GM12878 (cell line): Measurements from ENCODE around the gene ZBTB18. TPM values are rescaled to one million over a fixed set of nuclear protein-coding genes. Genes with fewer than 3 reads are reported as not detected.

Experiments
- ATAC-seq: fragments of 200-7000 bp; cut with Tn5 transposase; 3 replicates; pipeline ENCODE4 v1.9.1; 2020; ENCODE audit warnings: mild to moderate bottlenecking, moderate library complexity
- BruUV-seq: library from RNA; stranded (reverse); fragments of 400-500 nt; replicated peaks from 2 replicates; lab custom pipeline; 2021; lab: Mats Ljungman, UMichigan
- CTCF ChIA-PET: fragments of 300-600 bp; sonication (Branson Sonifier 250); formaldehyde crosslinking; extraction: SDS; loops from one replicate; lab custom pipeline; 2021; ENCODE audit warnings: inconsistent platforms; lab: Yijun Ruan, JAX
- POLR2A ChIA-PET: fragments of 350-600 bp; formaldehyde crosslinking; extraction: SDS; loops from one replicate; lab custom pipeline; 2021; ENCODE audit warnings: inconsistent platforms; lab: Charles Lee
- RAD21 ChIA-PET: fragments of 300-600 bp; sonication (Branson Sonifier 250); formaldehyde crosslinking; loops from one replicate; lab custom pipeline; 2023; ENCODE audit warnings: antibody characterized with exemption; ENCODE audit not compliant: unreplicated experiment; lab: Charles Lee
- SMC1A ChIA-PET: fragments of 300-600 bp; sonication (Branson Sonifier 250); formaldehyde crosslinking; loops from one replicate; lab custom pipeline; 2023; ENCODE audit not compliant: unreplicated experiment, uncharacterized antibody; lab: Charles Lee
- DNase-seq: peaks from one replicate; pipeline ENCODE4 v3.0.0-alpha.2; 2011; ENCODE audit warnings: low read depth, low spot score
- FAIRE-seq: peaks from 3 replicates; lab custom pipeline; 2011; peaks lifted over from hg19 to GRCh38; lab: Jason Lieb, UNC
- H2AFZ ChIP-seq: 2 replicates; pipeline ENCODE4 v1.6.0; 2011; ENCODE audit warnings: low read depth, low read length, control low read depth; ENCODE audit not compliant: control insufficient read depth
- H3K27ac ChIP-seq: 2 replicates; pipeline ENCODE4 v1.5.1; 2011; ENCODE audit warnings: control low read depth; ENCODE audit not compliant: control insufficient read depth, insufficient read depth
- H3K27me3 ChIP-seq, 2 experiments: replicated peaks in 1 of 2; 2 replicates each; pipeline versions ENCODE4 v1.6.0 to v1.6.1; 2011; ENCODE audit warnings: low read length in 1 of 2; ENCODE audit not compliant: control insufficient read depth in 2 of 2, insufficient read depth in 2 of 2
- H3K36me3 ChIP-seq, 2 experiments: 2 replicates each; pipeline ENCODE4 v1.5.1; 2011; ENCODE audit warnings: low read length in 1 of 2; ENCODE audit not compliant: control insufficient read depth in 2 of 2, insufficient read depth in 2 of 2
- H3K4me1 ChIP-seq: 2 replicates; pipeline ENCODE4 v1.6.1; 2011; ENCODE audit warnings: mild to moderate bottlenecking, low read length, moderate library complexity, mixed read lengths; ENCODE audit not compliant: control insufficient read depth, insufficient read depth
- H3K4me2 ChIP-seq: 2 replicates; pipeline ENCODE4 v1.6.0; 2011; ENCODE audit warnings: control low read depth; ENCODE audit not compliant: control insufficient read depth, insufficient read depth
- H3K4me3 ChIP-seq: fragments of 200-600 bp; sonication (generic); 2 replicates; pipeline ENCODE4 v1.5.1; 2016
- H3K79me2 ChIP-seq: 2 replicates; pipeline ENCODE4 v1.6.0; 2011; ENCODE audit warnings: low read length; ENCODE audit not compliant: control insufficient read depth, insufficient read depth
- H3K9ac ChIP-seq: 2 replicates; pipeline ENCODE4 v1.8.0; 2011; ENCODE audit warnings: low read length, control low read depth, mixed read lengths; ENCODE audit not compliant: control insufficient read depth, insufficient read depth
- H3K9me3 ChIP-seq: replicated peaks from 3 replicates; pipeline ENCODE4 v1.5.1; 2011; ENCODE audit warnings: mild to moderate bottlenecking, low read length; ENCODE audit not compliant: control insufficient read depth, insufficient read depth
- H4K20me1 ChIP-seq: 2 replicates; pipeline ENCODE4 v1.6.0; 2011; ENCODE audit not compliant: control insufficient read depth, insufficient read depth
- CEBPZ ChIP-seq: fragments of 150-350 bp; IDR thresholded peaks from 2 replicates; pipeline ENCODE4 v1.6.1; 2016; ENCODE audit warnings: low read depth, low read length
- MEF2B ChIP-seq: fragments of 450-650 bp; IDR thresholded peaks from 2 replicates; pipeline ENCODE4 v1.6.1; 2018; ENCODE audit warnings: mild to moderate bottlenecking, moderate library complexity; ENCODE audit not compliant: partially characterized antibody, poor library complexity, severe bottlenecking
- MTA2 ChIP-seq: fragments of 450-650 bp; IDR thresholded peaks from 2 replicates; pipeline ENCODE4 v1.6.1; 2016; ENCODE audit warnings: low read depth, mild to moderate bottlenecking, moderate library complexity
- SMARCA5 ChIP-seq: fragments of 450-650 bp; IDR thresholded peaks from 2 replicates; pipeline ENCODE4 v1.6.1; 2017; ENCODE audit warnings: mild to moderate bottlenecking
- TBL1XR1 ChIP-seq: IDR thresholded peaks from 2 replicates; pipeline ENCODE4 v1.6.1; 2012; ENCODE audit warnings: low read depth, low read length, improper control_type of control experiment
- ZNF24 ChIP-seq: fragments of 450-650 bp; IDR thresholded peaks from 2 replicates; pipeline ENCODE4 v1.6.1; 2017; ENCODE audit warnings: antibody characterized with exemption, mild to moderate bottlenecking
- ZZZ3 ChIP-seq: IDR thresholded peaks from 2 replicates; pipeline ENCODE4 v1.6.1; 2011; ENCODE audit warnings: low read depth; ENCODE audit not compliant: control insufficient read depth, insufficient read length
- WGBS: methylation state at CpG from one replicate; pipeline ENCODE4 v1.1.6; 2016; ENCODE audit warnings: low lambda C conversion rate; ENCODE audit not compliant: insufficient replicate concordance, insufficient coverage; ENCODE audit errors: missing lambda C conversion rate; 5-methylcytosine and 5-hydroxymethylcytosine counted together
- in situ Hi-C: fragments of 300-500 bp; cut with MboI; formaldehyde crosslinking; loops from 9 replicates; pipeline ENCODE4 v1.14.3; 2018; ENCODE audit warnings: mixed read lengths
- intact Hi-C: fragments of 100-400 bp; cut with micrococcal nuclease; formaldehyde crosslinking; loops from one replicate; pipeline ENCODE4 v1.14.2; 2022; ENCODE audit not compliant: unreplicated experiment
- polyA plus RNA-seq, 11 experiments: library from polyadenylated mRNA; depleted of rRNA in 4 of 11; unstranded in 6 of 11; stranded (reverse) in 5 of 11; fragments of >200 nt; fragmentation: Nextera tagmentation in 4 of 11; fragmentation: Illumina TruSeq in 1 of 11; extraction: Ambion mirVana in 4 of 11; extraction: Trizol in 1 of 11; gene quantifications; 1 replicate in 1 of 11; 2 replicates in 10 of 11; pipeline versions ENCODE4 v1.2.1 to v1.2.3, GENCODE V29; 2011 to 2016; ENCODE audit warnings: inconsistent platforms in 2 of 11, missing spikeins in 2 of 11, low read depth in 1 of 11
- total RNA-seq, 4 experiments: library from RNA; depleted of rRNA in 3 of 4; stranded (reverse); fragments of >200 nt in 3 of 4; fragmentation: Illumina TruSeq in 1 of 4; extraction: Trizol in 1 of 4; gene quantifications; 2 replicates each; pipeline versions ENCODE4 v1.2.1 to v1.2.3, GENCODE V29; 2013 to 2021

ZBTB18 gene
- total and polyA plus RNA-seq, 10 of the 15 experiments (the other 5 are each of a cell fraction or from before 2014, with no cell fraction given), result 0.27 to 8.6 (median 6.1) TPM

- no peak for TF ChIP-seq SMARCA5
These were observed 40.9 kb upstream of the ZBTB18 start (continued) for GRCh38 chr1:244010191-244010590.

GRCh38 chr1:244010703-244011123, 40.4 kb upstream of the ZBTB18 start:
- peak; percentile 38 for FAIRE-seq

More at GRCh38 chr1:244010703-244011123, 40.4 kb upstream of the ZBTB18 start:
- DNase-seq (no peak), ATAC-seq (no peak)
- CTCF ChIA-PET, result no interaction called here
- no peaks in the 10 kb centered on the region for H3K9me3 ChIP-seq
- H3K4me2 ChIP-seq, result no peak overlapping the region
- no peaks in the 10 kb centered on the region for H3K79me2 ChIP-seq
- no peak overlapping the region for H2AFZ ChIP-seq
- in situ Hi-C loops, result no loop called here
- H3K4me1 ChIP-seq, result no peaks in the 10 kb centered on the region
- no peaks in the 10 kb centered on the region for H3K36me3 ChIP-seq
- no peak overlapping the region for H3K4me3 ChIP-seq
- intact Hi-C loops, result no loop called here
- whole genome bisulfite sequencing, result 0% methylated on average over 2 of the region's 2 CpGs
- TF ChIP-seq ZZZ3, result no peak
- no peak for TF ChIP-seq MEF2B
- TF ChIP-seq ZNF24, result no peak
- TF ChIP-seq MTA2, result no peak
- no peak for TF ChIP-seq TBL1XR1
- no peak for TF ChIP-seq CEBPZ
- RAD21 ChIA-PET, result no interaction called here
- no peaks in the 10 kb centered on the region for H4K20me1 ChIP-seq
- H3K9ac ChIP-seq, result no peak overlapping the region
- peaks cover 0 to 4% of the 10 kb centered on the region in 2 experiments; a peak in 1 of 4 replicates for H3K27me3 ChIP-seq
- no TSS peak for BruUV-seq
- POLR2A ChIA-PET, result interaction anchor here (0.6 kb wide), 1 partner anchor 159 kb away, joined by 3 read pairs; no protein-coding TSS in a partner anchor
- no peak overlapping the region for H3K27ac ChIP-seq
- SMC1A ChIA-PET, result no interaction called here
